Hematopoietic multipotent progenitor cell treated with erythropoietin and hydrocortisone succinate and interleukin-3 and kit ligand, for 6 days (in vitro differentiated cells): ENCODE results near the gene MAPK8IP2.

Experiments used
- DNase-seq: peaks from one replicate; pipeline ENCODE4 v3.0.0-alpha.2; 2015

Gene MAPK8IP2

DNA sequence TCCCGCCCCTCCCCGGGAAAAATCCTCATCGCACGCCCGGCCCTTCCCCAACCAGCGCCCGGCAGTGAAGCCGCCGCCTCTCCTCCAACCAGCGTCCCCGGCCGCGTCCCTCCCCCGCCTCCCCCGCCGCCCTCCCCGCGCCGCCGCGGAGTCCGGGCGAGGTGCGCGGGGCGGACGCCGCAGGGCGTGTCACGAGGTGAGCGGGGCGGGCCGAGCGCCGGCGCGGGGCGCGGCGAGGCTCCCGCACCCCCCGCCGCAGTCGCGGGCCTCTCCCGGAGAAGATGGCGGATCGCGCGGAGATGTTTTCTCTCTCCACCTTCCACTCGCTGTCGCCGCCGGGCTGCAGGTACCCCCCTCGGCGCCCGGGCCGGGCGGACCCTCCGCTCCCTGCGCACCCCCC lies at the start of gene MAPK8IP2:
MAPK8IP2 (plus strand) TSS at position 256 of the 400 bp plus-strand sequence; CDS start at position 282, 26 bp downstream.
- DNase-seq: no peak

DNA sequence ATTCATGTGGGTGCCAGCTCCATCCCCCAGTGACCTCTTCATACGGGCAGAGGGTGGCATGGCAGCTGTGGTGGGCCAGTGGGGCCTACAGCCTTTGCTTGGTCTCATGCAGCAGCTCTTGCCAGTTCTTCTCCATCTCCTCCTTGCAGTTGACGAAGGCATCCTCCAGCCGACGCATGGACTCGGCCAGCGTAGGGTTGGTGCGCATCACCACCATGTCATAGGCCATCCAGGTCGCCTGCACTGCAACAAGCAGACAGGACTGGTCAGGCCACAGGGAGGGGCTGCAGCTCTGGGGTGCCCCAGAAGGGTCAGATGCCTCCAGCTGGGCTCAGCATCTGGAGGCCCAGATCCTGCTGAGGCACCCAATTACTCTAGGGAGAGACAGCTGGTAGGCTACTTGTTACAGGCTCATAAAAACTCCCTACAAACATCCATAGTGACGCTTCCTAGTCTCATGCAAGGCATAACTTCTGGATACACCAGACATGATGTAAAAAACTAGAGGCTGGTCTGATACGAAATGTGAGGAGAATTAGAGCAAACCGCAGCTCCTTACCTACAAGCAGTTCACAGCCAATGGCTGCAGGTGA lies 49.3 kb upstream of the MAPK8IP2 start:
- no peak for DNase-seq

DNA sequence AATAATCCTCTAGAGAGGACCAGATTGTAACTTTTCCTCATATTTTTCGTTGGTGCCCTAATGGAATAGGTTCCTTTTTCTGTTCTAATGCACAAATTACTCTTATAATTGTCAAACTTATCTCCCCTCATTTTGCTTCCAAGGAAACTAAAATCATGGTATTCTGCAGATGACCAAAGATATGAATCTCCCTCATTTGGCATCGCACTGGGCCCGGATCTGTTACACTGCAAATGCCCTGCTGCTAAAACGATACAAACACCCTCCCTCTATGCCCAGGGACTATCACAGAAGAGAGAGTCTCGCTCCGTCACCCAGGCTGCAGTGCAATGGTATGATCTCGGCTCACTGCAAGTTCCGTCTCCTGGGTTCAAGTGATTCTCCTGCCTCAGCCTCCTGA lies 47.3 kb upstream of the MAPK8IP2 start:
- no peak for DNase-seq

DNA sequence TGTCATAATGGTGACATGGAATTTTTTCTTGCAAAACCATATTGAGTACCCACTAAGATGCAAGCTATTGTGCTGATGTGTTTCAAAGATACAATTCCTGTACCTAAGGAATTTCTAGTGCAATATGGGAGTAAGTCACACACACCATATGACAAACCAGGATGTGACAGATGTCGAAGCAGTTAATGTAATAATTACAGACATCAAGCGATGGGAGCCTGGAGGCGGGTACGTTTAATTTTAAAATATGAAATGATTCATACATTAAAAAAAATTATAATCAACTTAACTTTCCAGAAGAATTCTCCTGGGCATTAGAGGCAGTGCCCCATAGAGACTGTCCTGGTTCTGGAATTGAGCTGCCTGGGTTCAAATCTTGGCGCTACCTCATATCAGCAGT lies 43.9 kb upstream of the MAPK8IP2 start:
- no peak for DNase-seq

DNA sequence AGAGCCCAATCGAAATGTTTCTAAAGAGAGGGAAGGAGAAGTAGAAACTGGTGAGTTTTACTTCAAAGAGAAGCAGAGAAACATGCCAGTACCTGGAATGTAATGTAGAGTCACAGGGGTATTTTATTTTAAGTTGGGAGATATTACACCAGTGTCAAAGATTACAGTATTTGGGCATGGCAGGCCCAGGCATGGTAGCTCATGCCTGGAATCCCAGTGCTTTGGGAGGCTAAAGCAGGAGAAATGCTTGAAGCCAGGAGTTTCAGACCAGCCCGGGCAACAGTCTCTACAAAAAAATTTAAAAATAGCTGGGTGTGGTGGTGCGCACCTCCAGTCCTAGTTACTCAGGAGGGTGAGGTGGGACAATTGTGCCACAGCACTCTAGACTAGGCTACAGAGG lies 40.6 kb upstream of the MAPK8IP2 start:
- DNase-seq: no peak

DNA sequence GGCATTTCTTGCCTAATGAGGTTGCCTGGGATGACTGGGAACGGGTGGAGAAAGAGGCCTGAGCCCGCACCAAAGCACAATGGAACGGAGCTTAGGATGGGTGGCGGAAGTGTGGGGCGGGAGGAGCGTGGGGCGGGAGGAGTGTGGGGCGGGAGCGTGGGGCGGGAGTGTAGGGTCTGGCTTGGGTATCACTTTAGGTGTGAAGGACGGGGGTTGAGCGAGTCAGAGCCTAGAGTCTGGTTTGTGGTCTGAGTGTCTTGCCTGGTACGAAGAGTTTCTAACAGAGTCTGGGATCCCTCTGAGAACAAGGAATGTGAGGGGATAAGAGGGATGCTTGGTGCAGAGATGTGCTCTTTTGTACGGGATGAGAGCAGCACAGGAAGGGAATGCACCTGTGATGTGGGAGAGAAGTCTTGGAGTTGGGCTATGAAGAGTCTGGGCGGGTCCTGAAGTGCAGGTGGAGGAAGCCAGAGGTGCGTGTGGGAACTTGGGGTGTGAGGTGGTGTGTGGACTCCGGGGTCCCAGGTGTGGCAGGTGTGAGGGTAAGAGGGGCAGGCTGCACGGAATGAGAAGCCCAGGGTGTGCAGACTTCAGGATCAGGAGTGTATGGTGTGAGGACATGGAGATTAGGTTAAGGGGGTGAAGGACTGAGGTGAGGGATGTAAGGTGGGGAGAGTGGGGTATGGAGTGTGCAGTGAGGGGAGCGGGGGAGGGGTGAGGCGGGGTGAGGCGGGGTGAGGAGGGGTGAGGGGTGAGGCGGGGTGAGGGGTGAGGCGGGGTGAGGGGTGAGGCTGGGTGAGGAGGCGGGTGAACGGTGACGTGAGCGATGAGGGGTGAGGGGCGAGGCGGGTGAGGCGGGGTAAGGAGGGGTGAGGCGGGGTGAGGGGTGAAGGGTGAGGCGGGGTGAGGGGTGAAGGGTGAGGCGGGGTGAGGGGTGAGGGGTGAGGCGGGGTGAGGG lies 38.9 kb upstream of the MAPK8IP2 start:
- DNase-seq: no peak

DNA sequence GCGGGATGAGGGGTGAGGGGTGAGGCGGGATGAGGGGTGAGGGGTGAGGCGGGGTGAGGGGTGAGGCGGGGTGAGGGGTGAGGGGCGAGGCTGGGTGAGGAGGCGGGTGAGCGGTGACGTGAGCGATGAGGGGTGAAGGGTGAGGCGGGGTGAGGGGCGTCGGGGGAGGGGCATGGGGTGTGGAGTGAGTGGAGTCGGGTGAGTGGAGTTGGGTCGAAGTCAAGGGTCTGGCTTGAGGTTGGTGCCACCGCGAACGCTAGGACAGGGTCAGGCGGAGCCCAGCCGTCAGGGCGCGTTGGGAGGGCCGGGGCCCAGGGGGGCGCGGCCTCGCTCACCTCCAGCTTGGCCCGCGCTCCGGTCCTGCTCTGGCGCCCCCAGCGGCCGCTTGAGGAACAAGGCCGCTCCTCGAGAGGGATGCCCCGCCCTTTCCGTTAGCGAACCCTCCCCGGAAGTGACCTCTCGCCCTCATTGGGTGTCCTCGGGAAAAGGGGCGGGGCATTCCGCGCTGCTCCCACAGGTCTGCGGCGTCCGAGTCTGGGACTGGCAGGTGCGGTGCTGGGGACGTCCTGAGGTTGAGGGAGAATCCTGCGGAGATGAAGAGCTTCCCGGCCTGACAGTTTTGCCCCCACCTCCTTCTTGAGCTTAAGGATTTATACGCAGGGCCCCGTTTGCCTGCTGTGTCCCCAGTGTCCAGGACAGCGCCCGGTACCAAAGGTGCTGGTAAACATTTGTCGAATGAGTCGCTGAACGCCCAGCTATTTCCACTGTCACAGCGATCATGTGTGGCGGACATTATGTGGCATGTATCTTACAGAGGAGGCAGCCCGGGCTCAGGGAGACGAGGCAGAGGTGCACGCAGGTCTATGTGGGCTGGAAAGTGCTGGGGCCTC lies 37.8 kb upstream of the MAPK8IP2 start, which contains the start of gene SYCE3:
SYCE3 (minus strand) TSS at position 397 of the 890 bp plus-strand sequence. CDS start 6,514 bp downstream, outside the sequence.
- peak; percentile 99 for DNase-seq

DNA sequence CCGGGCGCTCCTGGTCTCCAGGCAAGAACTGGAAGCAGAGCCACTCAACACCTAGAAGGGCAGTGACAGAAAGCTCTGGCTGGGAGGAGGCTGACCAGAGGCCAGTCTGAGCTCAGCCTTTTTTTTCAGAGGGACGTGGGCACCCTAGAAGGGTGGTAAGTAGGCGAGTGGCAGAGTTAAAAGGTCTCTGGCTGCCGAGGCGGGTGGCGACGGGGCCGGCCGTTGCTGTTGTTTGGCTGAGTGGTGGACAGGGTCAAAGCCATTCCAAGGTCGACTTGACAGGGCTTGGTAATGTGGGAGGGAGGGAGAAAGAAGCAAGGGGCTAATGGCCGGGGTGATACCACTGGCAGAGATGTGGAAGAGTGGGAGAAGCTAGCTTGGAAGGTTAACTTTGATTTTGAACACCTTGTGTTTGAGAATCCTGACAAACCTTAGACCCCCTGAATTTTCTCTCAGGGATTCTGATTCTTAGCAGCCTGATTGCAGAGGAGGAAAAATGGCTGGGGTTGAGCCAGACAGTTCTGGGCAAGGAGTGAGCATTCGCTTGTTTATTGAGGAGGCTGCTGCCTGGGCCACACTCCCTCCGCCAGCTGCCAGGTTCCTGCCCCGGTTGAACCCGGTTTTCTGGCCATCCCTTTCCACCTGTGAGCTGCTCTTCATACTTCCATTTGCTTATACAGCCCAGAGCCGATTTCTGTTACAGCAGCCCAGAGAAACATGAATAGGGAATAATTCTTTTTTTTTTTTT lies 37.0 kb upstream of the MAPK8IP2 start:
- DNase-seq: no peak

DNA sequence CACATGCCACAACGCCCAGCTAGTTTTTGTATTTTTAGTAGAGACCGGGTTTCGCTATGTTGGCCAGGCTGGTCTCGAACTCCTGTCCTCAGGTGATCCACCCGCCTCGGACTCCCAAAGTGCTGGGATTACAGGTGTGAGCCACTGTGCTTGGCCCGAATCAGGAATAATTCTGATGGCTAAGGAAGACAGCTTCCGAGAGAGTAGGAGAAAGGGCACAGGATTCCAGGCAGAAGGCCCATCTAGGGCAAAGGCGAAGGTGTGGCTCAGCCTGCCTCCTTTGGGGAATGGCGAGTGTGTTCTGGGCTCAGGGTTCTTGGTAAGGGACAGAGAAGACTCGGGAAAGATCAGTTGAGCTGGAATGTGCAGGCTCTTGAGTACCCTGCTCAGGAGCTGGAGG lies 36.3 kb upstream of the MAPK8IP2 start:
- no peak for DNase-seq

DNA sequence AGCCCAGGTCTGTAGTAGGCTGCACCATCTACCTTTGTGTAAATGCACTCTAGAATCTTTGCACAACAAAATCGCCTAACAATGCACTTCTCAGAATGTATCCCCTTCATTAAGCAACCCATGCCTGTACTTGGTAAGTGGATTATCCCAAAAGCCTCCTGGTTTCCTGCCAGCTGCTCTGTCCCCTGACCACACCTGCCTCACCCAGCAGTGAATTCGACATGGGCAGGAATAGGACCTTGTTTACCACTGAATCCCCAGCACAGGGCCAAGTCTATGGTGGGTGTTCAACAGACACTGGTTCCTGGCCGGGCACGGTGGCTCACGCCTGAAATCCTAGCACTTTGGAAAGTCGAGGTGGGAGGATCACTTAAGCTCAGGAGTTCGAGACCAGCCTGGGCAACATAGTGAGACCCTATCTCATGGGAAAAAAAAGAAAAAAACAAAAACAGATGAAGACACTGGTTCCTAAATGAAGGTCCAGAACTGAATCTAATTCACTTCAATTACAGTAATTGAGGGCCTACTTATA lies 32.8 kb upstream of the MAPK8IP2 start:
- DNase-seq: no peak

DNA sequence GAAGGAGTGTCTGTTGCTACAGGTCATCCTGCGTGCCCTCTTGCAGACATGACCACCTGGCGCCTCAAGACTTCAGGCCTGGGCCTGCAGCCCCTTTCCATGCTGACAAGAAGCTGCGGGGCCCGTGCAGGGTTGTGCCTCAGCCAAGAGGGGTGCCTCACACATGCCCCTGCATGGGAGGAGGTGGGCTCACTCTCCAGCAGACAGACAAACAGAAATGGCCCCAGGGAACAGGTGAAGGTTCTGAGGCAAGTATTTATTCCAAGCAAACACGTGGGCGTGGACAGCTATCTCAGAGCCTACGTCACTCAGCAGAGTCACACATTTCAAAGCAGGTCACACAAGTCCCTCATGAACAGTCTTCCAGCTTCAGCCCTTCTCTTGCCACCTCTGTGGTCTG lies 32.0 kb upstream of the MAPK8IP2 start:
- DNase-seq: no peak

DNA sequence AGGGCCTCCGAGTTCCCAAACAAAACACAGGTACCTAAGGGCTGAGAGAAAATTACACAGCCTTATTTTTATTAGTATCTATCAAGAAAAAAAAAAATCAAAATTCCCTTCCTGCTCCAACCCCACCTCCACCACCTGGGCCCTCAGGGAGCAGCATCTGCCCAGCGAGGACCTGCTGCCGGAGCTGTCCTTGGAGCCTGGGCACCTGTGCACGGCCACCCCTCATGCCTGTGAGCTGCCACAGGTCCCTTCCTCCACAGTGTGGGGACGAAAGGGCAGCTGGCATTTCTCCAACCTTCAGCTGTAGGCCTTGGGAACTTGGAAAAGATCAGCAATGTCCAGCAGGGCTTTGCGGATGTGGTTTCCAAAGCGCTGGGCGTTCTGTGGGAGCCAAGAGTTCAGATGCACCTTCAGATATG lies 31.5 kb upstream of the MAPK8IP2 start:
- DNase-seq: no peak

DNA sequence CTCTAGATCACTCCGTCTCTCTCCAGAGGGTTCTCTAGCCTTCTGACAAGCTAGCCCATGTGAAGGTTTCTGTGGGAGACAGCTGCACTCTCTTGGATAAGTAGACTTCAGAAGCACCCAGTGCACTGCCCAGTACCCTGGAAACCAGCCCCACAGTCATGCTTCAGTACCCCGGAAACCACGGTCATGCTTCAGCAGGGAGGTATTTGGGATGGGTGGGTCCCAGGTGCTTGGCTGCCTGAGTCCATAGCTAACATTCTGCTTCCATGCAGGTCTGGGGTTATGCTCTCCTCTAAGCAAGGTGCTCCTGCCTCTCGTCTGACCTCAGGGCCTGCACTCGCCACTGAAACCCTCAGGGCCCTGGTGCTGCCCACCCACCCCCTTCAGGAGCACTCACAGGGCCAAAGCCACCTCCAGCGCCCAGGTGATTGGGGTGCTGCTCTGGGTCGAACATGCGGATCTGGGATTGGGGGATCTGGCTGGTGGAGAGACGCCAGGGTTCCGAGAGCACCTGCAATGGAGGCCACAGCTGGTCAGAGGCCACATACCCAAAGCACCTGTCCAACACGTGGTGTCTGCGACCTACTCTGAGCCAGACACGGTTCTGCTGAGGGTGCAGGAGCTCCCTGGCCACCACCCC lies 30.6 kb upstream of the MAPK8IP2 start:
- no peak for DNase-seq

DNA sequence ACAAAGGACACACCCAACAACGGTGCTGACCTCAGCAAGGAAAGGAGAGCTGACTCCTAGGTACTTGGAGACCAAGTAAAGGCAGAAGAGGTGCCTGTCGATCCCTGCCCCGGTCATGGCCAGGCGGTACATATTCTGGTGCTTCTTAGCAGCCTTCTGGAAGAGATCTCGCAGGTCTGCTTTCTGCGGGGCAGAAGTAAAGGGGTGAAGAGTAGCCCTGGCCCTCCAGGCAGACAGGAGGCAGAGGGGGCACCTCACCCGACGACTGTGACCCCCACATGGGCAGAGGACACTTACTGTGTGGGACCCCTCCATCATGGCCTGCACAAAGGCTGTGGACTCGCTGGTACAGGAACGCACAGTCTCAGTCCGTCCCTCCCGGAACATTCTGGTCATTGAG lies 29.7 kb upstream of the MAPK8IP2 start:
- DNase-seq: no peak

DNA sequence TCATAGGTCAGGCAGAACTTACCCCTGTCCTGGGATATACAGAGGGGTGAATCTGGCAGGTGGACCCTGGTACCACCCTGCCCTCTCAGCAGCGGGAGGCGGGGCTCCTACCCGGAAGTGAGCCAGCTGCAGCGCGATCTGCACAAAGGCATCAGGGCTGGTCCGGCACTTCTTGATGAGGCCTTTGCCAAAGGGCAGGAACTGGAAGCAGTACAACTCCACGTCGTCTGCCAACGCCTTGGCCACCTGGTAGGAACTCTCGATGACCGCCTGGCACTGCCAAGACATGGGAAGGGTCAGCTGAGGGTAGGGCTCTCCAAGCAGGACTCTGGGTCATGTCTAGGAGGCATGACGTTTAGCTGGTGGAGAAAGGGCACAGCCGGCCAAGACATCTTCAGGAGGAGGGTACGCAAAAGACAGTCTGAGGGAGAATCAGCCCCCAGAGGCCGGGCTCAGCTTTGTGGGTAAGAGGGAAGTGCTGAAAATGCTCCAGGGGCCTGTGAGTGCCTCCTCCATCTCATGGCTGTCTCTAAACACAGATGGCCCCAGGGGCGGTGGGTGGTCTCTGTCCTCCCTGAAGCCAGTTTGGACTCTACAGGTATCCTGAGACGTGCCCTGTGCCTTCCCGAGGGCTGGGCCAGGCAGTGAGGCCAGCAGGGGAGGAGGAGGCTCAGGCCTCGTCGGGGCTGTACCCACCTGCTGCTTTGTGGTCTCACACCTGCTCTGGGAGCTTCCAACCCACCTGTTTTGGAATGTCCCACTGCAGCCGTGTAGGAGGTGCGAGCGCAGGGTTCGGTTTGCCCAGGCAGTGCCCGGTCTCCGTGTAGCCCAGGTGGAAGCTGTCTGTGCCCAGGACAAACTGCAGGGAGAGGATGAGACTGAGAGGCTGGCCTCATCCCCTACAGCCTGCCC lies 29.1 kb upstream of the MAPK8IP2 start:
- no peak for DNase-seq

DNA sequence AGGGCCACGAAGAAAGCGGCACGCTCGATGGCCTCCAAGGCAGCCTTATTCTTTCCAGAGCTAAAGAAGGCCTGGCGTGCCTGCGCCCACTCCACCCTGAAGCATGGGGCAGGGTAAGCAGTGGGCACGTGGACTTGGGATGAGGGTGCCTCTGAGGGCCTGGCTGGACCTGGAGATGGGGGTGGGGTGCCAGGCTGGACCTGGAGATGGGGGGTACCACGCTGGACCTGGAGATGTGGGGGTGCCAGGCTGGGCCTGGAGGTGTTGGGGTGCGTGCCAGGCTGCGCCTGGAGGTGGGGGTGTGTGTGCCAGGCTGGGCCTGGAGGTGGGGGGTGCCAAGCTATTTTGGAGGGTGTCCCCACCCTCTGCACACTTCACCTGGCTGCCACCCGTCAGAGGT lies 27.6 kb upstream of the MAPK8IP2 start:
- DNase-seq: no peak

DNA sequence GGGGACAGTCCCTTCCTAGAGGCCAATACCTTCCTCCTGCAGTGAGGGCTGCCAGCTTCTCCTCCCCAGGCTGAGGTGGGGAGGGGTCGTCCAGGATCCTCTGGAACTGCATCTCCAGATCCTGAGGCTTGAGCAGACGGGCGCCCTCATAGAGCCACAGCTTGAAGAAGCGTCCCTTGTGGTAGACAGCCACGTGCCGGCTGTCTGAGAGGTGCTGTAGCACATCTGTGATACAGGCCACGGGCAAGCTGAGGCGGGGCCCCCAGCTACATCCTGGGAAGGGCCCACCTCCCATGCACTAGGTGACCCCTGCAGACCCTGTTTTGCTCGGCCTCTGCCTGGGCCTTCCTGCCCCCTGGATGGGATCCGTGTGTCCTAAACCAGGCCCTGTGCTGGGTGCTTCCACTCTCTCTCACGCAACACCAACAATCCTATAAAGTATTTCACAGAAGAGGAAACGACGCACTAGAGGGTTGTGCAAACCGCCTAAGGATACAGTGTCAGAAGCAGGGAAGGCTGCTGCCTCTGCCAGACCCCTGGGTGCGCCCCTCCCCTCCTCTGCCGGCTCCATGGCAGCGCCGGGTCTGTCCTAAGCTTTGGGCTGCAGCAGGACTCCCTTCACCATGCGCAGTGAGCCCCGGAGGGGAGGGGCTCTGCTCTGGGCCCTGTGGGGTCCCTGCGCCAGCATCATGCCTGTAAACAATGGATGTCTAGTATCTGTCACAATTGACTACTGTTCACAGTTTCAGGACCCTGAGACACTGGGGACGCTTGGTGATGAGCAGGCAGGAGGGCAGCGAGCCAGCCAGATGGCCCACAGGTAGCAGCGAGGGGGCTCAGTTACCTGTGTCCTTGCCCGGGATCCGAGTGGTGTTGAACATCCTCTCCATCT lies 26.9 kb upstream of the MAPK8IP2 start:
- DNase-seq: no peak

DNA sequence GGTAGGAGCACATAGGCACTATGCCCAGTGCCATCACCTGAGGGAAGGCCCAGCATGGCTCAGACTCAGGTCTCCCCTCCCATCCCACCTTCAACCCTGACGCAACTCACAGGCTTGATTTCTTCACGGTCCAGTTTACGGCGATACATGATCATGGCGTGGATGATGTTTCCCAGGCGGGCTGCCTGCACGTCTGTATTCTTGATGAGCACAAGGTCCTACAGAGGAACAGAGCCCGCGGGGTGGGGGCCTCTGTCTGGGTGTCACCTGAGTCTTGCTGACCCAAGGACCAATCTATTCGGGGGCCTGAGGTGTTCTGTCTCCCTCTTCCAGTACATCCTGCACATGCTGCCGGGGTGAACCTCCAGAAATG lies 26.2 kb upstream of the MAPK8IP2 start:
- DNase-seq: no peak

DNA sequence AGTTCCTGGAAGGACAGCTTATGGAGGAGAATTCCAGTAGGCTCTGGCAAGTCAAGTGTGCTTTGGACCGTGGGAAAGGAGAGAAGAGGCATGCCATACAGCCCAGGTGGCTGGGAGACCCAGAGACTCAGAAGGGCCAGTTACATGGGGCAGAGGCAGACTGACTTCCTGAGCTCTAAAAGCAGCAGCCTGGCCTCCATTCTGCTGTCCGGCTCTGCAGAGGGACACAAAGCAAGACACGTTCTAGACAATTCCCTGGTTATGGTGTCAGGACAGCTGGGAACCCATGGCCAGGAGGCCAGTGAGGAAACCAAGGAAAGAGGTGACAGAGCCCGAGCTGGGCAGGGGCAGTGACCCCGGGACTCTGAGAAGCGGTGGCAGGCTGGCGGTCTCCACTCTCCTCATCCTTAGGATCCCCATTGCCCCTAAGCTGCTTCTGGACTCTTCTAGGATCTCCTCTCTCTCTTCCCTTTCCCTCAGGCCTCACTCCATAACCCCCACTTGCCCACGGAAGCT lies 25.1 kb upstream of the MAPK8IP2 start:
- no peak for DNase-seq
